ENCODE results near the gene USF2.

USF2 gene

DNA sequence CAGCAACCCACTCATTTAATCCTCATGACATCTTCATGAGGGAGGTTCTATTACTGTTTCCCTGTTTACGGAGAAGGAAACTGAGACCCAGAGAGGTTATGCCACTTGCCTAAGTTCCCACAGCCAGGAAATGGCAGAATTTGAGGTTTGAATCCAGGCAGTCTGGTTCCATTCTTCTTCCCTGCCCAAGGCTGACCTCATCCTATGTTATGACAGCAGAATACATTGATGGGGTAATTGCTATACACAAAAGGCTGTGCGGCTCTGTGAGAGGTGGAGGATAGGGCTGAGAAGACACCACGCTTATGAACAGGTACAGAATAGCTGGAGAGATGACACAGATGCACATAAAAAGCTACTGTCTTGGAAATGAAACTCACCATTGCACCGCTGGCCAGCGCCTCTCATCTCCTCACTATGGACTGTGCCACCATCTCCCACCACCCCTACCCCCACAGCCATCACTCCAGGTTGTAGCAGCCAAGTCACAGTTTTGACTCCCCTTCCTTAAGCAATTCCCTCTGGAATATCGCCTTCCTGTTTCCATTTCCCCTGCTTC is 34.7 kb downstream of the USF2 start:
- no peak for DNase-seq

DNA sequence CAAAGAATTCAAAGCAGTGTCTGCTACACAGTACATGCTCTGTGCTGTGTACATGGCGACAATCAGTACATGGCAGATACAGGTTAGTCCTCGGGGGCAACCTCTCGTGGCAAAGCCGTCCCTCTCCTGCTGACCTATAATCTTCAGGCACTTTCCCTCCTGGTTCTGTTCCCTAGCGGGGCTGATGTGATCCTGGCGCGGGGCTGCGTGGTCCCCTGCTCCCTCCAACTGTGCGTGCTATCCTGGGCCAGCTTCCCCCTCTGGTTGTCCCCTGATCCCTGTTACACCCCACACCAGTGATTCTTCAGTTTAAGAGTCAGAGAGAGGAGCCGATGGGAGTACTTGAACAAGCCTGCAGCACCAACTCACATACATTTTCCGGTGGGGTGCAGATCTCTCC is 35.3 kb downstream of the USF2 start:
- no peak for DNase-seq

DNA sequence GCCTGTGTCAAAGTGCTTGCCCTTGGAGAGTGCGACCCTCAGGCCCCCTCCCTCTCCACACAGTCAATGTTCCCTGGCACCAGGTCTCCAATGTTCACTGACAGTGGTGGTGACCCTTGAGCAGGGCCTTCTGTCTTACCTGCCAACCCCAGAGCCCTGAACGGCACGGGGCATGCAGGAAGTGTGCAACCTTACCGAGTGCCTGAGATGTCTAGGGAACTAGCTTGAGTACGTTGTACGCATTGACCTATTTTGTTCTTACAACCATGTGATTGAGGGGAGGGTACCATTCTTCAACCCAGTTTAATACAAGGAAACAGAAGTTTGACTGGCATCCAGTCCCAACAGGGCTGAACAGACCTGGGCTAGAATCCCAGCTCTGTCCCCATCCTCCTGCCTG is 36.4 kb downstream of the USF2 start:
- no peak for DNase-seq

DNA sequence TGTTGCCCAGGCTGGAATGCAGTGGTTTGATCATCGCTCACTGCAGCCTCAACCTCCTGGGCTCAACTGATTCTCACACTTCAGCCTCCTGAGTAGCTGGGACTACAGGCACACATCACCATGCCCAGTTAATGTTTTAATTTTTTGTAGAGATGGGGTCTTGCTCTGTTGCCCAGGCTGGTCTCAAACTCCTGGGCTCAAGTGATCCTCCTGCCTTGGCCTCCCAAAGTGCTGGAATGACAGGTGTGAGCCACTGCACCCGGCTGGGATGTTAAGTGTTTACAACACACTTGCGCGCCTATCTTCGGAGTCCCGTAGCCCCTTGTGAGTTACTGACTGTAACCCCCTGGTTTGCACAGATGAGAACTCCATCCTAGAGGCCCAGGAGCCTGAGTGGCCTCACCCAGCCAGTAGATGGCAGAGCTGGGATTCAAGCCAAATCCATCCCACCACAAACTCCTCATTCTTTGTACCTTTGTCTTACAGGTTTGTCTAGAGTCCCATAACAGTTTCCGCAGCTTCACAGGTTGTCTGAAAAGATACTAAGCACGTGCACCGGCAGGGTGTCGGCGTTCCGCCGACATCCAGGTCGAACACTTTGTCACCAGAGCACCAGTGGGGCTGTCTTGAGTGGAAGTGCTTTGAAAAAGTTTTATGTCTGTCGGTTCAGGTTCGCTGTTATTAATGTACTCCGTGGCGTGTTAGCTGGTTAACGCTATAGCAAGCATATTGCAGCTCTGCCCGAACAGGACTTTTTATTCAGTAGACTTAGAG is 37.9 kb downstream of the USF2 start:
- peak in 1 of 2 experiments; percentile 40 for DNase-seq

DNA sequence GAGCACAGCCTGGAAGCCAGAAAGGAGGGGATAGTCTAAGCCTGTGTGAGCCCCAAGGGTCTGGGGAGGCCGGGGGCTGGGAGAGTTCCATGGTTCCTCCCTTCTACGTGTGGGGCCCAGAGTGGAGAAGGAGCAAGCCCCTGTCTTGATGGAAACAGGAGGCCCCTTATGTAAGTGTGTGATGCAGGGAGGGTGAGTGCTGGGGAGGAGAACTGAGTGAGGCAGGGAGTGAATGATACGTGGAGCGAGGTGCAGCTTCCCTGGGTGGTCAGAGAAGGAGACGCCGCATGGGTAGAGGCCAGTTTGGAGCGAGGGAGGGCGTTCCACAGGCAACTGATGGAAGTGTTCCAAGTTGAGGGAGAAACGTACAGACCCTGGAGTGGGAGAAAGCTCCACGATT is 39.2 kb downstream of the USF2 start:
- DNase-seq = no peak

DNA sequence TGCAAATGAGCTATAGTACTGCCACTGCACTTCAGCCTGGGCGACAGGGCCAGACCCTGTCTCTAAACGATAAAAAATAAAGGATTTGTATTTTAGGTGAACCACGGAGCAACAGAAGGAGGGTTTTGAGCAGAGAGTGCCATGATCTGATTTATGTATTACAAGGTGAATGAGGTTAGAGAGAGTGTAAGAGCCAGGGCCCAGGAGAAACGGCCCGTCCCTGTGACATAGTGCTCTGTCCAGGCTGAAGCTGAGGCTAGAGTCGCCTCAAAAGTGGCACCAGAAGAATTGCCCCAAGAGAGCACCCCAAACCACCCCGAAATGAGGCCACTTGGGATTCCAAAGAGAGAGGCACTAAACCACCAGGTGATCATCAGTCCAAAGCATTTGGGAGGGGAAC is 40.1 kb downstream of the USF2 start:
- no peak for DNase-seq

DNA sequence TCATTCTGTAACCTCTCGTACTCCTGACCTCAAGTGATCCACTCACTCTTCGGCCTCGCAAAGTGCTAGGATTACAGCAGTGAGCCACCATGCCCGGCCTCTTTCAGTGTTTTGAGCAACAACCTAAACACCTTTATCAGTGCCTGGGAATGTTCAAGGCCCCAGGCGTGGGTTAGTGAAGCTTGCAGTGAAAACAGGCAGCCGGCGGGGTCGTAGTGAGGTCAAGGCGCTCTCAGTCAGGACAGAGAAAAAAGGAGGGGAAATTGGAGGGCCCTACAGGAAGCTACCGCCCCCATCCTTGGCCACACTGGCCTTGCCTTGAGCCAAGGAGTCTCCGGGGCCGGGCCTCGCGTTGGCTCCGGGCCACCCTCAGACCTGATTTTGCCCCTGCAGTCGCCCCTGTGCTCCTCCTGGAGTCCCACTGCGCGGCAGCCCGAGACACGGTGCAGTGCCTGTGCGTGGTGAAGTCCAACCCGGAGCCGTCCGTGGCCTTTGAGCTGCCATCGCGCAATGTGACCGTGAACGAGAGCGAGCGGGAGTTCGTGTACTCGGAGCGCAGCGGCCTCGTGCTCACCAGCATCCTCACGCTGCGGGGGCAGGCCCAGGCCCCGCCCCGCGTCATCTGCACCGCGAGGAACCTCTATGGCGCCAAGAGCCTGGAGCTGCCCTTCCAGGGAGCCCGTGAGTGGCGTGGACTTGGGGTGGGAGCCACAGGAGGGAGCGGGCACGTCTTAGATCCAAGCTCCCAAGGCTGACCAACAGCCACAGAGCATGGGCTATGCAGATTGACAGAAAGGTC is 40.9 kb downstream of the USF2 start:
- no peak for DNase-seq

DNA sequence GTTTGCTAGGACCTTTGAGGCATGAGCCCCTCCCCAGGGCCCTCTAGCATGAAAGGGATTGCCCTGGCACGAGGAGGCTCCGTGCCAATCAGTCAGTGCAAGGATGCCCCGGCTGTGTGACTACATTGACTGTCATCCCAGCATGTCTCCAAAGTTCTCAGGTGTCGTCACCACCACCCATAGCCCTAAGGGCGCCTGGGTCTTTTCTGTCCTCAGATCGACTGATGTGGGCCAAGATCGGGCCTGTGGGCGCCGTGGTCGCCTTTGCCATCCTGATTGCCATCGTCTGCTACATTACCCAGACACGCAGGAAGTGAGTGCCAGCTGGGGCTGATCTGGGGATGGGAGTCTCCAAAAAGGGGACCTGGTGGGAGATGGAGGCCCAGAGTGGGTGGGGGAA is 41.6 kb downstream of the USF2 start:
- no peak for DNase-seq

DNA sequence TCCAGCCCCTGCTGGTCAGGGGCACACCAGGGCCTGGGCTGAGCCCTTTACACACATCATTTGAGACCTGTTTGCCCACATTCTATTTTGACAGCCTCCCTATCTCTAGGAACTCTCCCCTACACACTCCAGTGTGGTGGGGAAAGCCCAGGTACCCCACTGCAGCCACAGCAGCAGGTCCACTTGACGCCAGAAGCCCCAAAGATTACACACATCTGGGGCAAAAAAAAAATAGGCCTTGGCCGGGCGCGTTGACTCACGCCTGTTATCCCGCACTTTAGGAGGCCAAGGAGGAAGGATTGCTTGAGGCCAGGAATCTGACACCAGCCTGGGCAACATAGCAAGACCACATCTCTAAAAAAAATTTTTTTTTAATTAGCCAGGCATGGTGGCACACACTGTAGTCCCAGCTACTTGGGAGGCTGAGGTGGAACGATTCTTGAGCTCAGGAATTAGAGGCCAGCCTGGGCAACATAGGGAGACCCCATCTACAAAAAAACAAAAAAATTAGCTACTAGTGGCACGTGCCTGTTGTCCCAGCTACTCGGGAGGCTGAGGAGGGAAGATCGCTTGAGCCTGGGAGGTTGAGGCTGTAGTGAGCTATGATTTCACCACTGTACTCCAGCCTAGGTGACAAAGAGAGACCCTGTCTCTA is 42.2 kb downstream of the USF2 start:
- DNase-seq = no peak

DNA sequence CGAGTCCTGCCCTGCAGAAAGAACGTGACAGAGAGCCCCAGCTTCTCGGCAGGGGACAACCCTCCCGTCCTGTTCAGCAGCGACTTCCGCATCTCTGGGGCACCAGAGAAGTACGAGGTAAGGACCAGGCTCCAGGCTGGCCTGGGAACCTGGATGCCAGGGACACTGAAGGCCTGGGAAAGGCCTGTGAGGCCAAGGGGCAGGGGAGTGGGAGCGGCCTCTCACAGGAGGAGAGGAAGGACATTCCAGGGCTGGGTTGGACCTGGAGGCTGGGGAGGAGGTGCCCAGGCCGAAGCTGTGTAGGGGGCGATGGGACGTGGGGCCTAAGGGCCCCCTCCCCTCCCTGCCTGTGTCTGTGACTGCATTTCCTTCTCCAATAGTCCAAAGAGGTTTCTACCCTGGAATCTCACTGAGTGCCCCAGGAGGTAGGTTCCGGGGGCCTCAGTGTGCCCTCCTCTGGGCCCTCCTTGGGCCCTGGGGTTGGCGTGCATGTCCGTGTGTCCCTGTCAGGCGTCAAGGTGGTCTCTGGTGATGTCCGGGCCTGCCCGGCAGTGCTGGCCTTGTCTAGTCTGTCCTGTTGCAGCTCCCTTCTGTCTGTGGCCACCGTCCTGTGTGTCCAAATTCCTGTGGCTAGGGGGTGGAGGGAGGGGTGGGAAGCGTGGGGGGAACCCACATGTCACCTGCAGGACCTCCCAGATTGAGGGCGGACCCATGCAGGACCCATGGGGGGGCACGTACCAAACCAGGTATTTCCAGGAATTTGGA is 43.3 kb downstream of the USF2 start:
- no peak for DNase-seq

DNA sequence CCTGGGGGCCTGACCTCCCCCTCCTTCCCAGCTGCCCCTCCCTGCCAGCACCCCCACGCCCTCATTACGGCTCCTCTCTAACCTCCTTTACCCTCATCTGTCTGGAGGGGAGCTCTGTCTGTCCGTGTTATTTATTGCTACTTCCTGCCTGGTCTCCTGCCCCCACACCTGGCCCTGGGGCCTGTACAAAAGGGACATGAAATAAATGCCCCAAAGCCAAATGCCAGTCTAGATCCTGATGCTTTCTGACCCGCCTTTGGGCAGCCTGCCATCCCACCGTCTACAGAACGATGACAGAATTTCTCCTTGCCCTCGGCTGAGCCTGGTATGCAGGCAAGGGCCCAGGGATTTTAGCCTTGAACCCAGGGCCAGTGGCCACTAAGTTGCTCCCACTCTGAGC is 44.8 kb downstream of the USF2 start:
- no peak for DNase-seq

DNA sequence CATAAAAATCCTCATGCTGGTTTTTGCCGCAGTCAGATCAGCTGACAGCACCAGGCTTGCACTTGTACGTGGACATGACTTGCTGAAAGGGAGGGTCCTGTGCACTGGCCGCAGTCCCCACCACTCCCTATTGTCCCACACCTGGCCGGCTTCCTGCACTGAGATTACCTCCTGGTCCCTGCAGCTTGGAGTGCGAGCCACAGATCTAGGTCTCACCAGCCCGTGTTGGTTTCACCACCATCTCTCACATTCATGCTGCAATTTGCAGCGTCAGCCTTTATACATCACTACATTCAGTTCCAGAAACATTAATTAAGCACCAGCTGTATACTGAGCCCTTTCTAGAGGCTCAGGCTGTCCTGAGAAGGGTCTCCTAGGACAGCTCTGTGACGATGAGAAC is 45.3 kb downstream of the USF2 start:
- DNase-seq = no peak

DNA sequence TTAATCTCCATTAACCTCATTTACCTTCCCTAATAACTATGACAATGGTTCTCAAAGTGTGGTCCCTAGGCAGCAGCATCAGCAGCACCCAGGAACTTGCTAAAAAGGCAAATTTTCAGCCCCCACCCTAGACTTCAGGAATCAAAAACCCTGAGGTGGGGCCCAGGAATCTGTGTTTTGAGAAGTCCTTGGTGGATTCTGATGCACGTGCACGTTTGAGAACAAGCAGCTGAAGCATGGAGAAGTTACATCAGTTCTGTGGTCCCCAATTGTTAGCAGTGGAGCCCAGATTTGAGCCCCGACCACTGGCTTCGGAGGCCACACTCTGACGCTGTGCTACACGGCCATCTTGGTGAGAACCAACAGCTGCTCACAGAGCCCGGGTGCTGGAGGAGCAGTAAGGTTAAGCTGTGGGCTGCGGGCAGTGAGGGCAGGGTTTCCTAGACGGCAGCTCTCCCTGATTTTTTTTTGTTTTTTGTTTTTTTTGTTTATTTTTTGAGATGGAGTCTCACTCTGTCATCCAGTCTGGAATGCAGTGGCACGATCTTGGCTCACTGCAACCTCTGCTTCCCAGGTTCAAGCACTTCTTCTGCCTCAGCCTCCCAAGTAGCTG is 46.2 kb downstream of the USF2 start:
- no peak for DNase-seq

DNA sequence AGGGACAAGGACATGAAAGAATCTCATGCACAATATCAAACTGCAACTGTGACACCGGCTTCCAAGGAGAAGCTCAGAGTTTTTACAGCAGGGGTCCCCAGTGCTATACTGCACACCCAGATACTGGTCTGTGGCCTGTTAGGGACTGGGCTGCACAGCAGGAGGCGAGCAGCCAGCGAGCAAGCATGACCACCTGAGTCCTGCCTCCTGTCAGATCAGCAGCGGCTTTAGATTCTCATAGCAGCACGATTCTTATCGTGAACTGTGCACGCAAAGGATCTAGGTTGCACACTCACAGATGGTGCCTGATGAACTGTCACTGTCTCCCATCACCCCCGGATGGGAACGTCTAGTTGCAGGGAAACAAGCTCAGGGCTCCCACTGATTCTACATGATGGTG is 47.1 kb downstream of the USF2 start:
- no peak for DNase-seq

DNA sequence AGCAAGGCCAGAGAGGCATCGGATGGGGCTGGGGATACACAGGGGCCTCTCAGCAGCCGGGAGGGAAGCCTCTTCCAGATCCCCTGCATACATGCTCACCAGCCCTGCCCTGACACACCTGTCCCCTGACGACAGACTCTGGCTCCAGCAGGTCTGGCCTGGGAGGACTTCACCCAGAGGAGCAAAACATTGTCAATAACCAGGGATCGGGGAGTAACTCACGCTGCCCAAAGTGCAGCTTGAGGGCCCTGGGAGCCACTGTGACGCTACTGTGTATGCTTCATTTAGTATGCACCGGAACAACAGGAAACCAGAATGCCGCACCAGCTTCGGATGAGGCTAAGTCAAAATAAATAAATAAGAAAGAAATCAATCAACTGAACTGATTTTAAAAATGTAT is 47.8 kb downstream of the USF2 start:
- no peak for DNase-seq

DNA sequence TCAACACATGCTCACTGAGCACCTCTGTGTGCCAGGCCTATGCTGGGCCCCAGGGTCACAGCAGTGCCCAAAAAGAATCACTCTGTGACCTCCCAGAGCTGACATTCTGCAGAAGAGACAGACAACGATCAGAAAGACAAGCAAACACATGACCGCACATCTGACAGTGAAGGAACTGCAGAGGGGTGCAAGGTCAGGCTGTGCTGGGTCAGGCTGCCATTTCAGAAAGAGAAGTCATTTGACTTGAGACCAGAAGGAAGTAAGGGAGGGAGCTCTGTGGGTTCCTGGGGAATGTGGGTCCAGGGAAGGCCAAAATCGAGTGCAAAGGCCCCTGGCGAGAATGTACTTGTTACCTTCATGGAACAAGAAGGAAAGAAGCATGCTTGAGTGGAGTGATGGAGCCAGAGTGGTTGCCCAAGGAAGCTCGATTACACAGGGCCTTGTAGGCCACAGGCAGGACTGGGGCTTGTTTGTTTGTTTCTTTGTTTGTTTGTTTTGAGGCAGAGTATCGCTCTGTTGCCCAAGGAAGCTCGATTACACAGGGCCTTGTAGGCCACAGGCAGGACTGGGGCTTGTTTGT is 48.8 kb downstream of the USF2 start:
- DNase-seq = no peak

DNA sequence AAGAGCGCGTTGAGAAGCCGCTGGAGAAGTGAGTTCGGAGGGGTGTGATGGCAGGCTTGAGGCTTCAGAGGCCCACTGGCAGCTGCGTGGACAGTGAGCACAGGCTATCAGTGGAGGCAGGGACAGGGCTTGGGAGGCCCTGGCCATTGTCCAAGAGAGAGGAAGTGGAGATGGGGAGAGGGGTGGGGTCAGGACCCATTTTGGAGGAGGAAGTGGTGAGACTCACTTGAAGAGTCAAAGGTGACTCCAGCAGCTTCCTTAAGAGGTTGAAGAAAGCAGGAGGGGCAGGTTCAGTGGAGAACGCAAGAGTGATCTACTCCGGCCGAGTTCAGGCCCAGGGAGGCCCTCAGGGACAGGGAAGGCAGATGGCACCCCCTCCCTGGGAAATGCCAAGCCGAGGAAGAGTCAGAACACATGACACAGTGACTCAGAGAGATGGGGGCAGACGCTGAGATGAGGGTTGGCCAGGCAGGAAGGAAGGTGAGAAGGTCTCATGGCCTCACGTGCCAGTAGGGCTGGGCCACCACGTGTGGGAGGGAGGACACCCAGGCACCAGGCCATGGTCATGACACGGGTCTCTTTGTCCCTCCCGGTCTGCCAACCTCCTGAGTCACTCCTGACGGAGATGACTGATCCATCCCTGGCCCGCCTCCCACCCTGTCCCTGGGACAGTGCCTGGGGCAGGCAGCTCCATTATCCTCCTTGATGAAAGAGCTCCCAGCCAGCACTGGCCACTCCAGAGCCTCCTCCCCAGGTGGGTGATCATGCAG is 50.1 kb downstream of the USF2 start:
- no peak for DNase-seq

DNA sequence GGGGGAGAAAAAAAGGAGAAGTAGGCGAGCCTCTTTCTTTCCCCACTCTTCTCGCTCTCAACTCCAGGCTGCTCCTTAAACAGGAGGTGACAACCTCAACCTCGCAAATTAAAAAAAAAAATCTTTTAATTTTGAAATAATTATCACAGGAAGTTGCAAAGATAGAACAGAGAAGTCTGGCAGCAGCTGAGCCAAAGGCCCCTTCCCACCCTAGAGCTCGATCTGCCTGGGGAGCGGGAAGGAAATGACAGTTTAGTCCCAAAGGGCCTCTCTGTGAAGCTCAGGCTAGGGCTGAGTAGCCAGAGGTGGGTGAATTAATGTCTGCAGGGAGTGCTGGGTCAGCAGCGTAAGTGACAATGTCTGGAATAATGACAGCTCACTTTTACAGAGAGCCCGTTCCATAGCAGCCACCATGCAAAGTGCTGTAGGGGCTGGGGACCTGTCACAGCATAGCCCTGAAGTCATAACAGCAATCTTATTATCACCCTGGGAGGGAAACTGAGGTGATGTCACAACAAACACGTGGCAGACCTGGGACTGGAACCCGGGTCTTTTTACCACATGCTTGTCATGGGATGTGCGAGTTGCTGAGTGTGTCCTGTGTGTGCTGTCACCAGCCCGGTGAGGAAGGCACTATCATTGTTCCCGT is 51.4 kb downstream of the USF2 start:
- no peak for DNase-seq

DNA sequence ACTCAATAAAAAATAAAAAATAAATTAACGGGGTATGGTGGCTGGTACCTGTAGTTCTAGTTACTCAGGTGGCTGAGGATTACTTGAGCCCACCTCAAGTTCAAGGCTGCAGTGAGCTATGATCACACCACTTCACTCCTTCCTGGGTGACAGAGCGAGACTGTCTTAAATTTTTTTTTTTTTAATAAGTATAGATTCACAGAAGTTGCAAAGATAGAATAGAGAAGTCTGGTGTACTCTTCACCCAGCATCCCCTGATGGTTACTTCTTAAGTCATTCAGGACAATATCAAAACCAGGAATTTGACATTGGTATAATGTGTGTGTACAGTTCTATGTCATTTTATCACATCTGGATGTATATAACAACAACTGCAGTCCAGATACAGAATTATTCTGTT is 52.5 kb downstream of the USF2 start:
- DNase-seq = no peak

DNA sequence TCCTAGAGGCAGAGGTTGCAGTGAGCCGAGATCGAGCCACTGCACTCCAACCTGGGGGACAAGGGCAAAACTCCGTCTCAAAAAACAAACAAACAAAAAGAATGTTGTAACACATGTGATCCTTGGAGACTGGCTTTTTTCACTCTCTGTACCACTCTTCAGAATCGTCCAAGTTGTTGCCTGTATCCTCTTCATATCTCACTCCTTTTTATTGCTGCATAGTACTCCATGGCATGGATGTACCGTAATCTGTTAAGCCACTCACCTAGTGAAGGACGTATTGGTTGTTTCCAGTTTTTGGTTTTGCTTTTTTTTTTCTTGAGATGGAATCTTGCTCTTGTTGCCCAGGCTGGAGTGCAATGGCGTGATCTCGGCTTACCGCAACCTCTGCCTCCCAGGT is 53.3 kb downstream of the USF2 start:
- no peak for DNase-seq

DNA sequence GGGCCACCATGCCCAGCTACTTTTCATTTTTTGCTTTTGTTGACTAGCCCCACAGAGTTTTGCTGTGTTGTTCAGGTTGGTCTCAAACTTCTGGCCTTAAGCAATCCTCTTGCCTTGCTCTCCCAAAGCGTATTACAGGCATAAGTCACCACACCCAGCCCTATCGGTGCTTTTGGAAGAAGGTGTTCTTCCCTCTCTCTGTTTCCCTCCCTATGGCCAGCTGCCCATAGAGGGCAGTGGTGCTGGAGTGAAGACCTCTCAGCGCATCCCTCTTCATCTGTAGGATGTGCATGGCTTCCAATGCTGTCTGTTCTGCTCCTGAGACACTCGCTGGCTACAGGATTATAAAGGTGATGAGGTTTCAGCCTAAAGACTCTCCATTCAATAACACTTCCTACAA is 58.9 kb downstream of the USF2 start:
- DNase-seq = no peak
